ENCODE results near the gene EMID1.

EMID1 gene

GRCh38 chr22:29265305-29265704 lies 59.6 kb downstream of the EMID1 start:
- DNase-seq = no peak

GRCh38 chr22:29265929-29266328 lies 60.2 kb downstream of the EMID1 start:
- no peak for DNase-seq

GRCh38 chr22:29266564-29267461 lies 61.1 kb downstream of the EMID1 start:
- DNase-seq = no peak

- no peak for DNase-seq
These were observed 61.8 kb downstream of the EMID1 start for GRCh38 chr22:29267462-29267857.

- peak; percentile 77 for DNase-seq
These were observed 62.3 kb downstream of the EMID1 start, which contains the start of the genes EWSR1 and RHBDD3 for GRCh38 chr22:29267858-29268510. Gene EWSR1 (plus strand): TSS chr22:29268268. CDS start chr22:29268337, 69 bp downstream. Gene RHBDD3 (minus strand): TSS chr22:29267981. CDS start chr22:29265626, 2,355 bp downstream.

- DNase-seq = no peak
These were observed 63.0 kb downstream of the EMID1 start for GRCh38 chr22:29268511-29269229.

- DNase-seq = peak; percentile 3
These were observed 63.5 kb downstream of the EMID1 start for GRCh38 chr22:29269230-29269604.

- DNase-seq = no peak
These were observed 64.2 kb downstream of the EMID1 start for GRCh38 chr22:29269731-29270474.

GRCh38 chr22:29270475-29271271 lies 65.0 kb downstream of the EMID1 start:
- no peak for DNase-seq

GRCh38 chr22:29272624-29273023 lies 66.9 kb downstream of the EMID1 start:
- DNase-seq = no peak

GRCh38 chr22:29275167-29275566 lies 69.5 kb downstream of the EMID1 start:
- DNase-seq = no peak

- DNase-seq = no peak
These were observed 70.3 kb downstream of the EMID1 start for GRCh38 chr22:29275819-29276565.

- DNase-seq = no peak
These were observed 72.2 kb downstream of the EMID1 start for GRCh38 chr22:29277927-29278326.

- DNase-seq = no peak
These were observed 78.5 kb downstream of the EMID1 start for GRCh38 chr22:29284196-29284595.

GRCh38 chr22:29288837-29289236 lies 83.1 kb downstream of the EMID1 start:
- DNase-seq = no peak

GRCh38 chr22:29290061-29290460 lies 84.4 kb downstream of the EMID1 start:
- DNase-seq = no peak

GRCh38 chr22:29291215-29291614 lies 85.5 kb downstream of the EMID1 start:
- DNase-seq = no peak

- no peak for DNase-seq
These were observed 86.7 kb downstream of the EMID1 start for GRCh38 chr22:29292379-29292778.

- DNase-seq = no peak
These were observed 92.9 kb downstream of the EMID1 start for GRCh38 chr22:29298641-29299040.

- DNase-seq = no peak
These were observed 93.6 kb downstream of the EMID1 start for GRCh38 chr22:29299136-29299900.
